Ishikawa (cell line): ENCODE measurements around the gene CREB3L2.

ENCODE experiments used
- CEBPB ChIP-seq: IDR thresholded peaks from 2 replicates; pipeline ENCODE4 v1.6.1; 2012
- CREB1 ChIP-seq: IDR thresholded peaks from 2 replicates; pipeline ENCODE4 v1.6.1; 2012; ENCODE audit warnings: low read depth
- EGR1 ChIP-seq: IDR thresholded peaks from 2 replicates; pipeline ENCODE4 v1.6.1; 2012
- EP300 ChIP-seq: IDR thresholded peaks from 2 replicates; pipeline ENCODE4 v1.6.1; 2012; ENCODE audit warnings: borderline replicate concordance
- FOXM1 ChIP-seq: IDR thresholded peaks from 2 replicates; pipeline ENCODE4 v1.6.1; 2012; ENCODE audit warnings: low read depth, borderline replicate concordance
- MAX ChIP-seq: IDR thresholded peaks from 2 replicates; pipeline ENCODE4 v1.6.1; 2012
- NFIC ChIP-seq: IDR thresholded peaks from 2 replicates; pipeline ENCODE4 v1.6.1; 2012
- RAD21 ChIP-seq: IDR thresholded peaks from 2 replicates; pipeline ENCODE4 v1.6.1; 2012; ENCODE audit warnings: low read depth
- TAF1 ChIP-seq: IDR thresholded peaks from 2 replicates; pipeline ENCODE4 v1.6.1; 2012; ENCODE audit warnings: low read depth, mild to moderate bottlenecking
- TCF12 ChIP-seq: IDR thresholded peaks from 2 replicates; pipeline ENCODE4 v1.6.1; 2012; ENCODE audit warnings: low read depth
- TEAD4 ChIP-seq: IDR thresholded peaks from 2 replicates; pipeline ENCODE4 v1.6.1; 2012
- YY1 ChIP-seq: IDR thresholded peaks from 2 replicates; pipeline ENCODE4 v1.6.1; 2012; ENCODE audit warnings: low read depth
- ZBTB7A ChIP-seq: IDR thresholded peaks from 2 replicates; pipeline ENCODE4 v1.6.1; 2012; ENCODE audit warnings: low read depth
- TF ChIP-seq, protein P1 (sequence below): IDR thresholded peaks from 2 replicates; pipeline ENCODE4 v1.6.1; 2012; ENCODE audit warnings: low read depth, mild to moderate bottlenecking
- TF ChIP-seq, protein P2 (sequence below): IDR thresholded peaks from 2 replicates; pipeline ENCODE4 v1.6.1; 2012

Gene CREB3L2

DNA sequence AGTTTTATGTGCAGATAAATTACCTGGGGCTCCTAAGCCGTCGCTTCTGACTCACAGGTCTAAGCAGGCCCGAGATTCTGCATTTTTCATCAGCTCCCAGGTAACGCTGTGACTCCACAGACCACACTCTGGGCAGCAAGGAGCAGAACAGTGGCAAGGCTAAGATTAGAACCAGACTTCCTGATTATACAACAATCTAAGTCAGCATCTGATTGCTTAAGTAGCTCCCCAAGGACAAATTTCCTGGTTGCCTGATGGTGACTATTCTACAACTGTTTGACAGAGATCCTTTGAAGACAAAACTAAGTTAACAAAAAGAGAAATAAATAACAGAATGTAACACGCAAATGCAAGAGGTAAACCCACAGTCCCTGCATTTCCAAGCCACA, 69.0 kb downstream of the CREB3L2 start:
- TF ChIP-seq, protein P1, sequence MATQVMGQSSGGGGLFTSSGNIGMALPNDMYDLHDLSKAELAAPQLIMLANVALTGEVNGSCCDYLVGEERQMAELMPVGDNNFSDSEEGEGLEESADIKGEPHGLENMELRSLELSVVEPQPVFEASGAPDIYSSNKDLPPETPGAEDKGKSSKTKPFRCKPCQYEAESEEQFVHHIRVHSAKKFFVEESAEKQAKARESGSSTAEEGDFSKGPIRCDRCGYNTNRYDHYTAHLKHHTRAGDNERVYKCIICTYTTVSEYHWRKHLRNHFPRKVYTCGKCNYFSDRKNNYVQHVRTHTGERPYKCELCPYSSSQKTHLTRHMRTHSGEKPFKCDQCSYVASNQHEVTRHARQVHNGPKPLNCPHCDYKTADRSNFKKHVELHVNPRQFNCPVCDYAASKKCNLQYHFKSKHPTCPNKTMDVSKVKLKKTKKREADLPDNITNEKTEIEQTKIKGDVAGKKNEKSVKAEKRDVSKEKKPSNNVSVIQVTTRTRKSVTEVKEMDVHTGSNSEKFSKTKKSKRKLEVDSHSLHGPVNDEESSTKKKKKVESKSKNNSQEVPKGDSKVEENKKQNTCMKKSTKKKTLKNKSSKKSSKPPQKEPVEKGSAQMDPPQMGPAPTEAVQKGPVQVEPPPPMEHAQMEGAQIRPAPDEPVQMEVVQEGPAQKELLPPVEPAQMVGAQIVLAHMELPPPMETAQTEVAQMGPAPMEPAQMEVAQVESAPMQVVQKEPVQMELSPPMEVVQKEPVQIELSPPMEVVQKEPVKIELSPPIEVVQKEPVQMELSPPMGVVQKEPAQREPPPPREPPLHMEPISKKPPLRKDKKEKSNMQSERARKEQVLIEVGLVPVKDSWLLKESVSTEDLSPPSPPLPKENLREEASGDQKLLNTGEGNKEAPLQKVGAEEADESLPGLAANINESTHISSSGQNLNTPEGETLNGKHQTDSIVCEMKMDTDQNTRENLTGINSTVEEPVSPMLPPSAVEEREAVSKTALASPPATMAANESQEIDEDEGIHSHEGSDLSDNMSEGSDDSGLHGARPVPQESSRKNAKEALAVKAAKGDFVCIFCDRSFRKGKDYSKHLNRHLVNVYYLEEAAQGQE, result no peak

DNA sequence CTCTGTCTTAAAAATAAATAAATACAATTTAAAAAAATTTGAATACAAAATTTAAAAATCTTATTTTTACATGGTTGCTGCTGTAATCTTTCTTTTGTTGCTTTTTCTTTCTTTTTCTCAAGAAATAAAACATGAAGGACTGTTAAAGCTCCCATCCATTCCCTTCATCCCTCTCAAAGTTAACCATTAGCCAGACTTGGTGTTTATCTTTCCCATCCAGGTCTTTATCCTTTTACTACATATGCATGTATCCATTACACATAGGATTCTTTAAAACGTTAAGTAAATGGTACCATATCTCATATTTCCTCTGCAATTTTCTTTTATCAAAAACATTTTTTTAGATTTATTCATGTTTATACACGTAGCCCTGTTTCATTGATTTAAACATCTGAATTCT, 70.1 kb downstream of the CREB3L2 start:
- TF ChIP-seq, protein P2, sequence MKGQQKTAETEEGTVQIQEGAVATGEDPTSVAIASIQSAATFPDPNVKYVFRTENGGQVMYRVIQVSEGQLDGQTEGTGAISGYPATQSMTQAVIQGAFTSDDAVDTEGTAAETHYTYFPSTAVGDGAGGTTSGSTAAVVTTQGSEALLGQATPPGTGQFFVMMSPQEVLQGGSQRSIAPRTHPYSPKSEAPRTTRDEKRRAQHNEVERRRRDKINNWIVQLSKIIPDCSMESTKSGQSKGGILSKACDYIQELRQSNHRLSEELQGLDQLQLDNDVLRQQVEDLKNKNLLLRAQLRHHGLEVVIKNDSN, result no peak
- no peak for TF ChIP-seq EP300
- no peak for TF ChIP-seq TCF12
- TF ChIP-seq YY1, result no peak
- TF ChIP-seq MAX, result no peak
- no peak for TF ChIP-seq NFIC
- no peak for TF ChIP-seq ZBTB7A
- TF ChIP-seq, protein P1, result no peak
- TF ChIP-seq EGR1, result no peak
- no peak for TF ChIP-seq FOXM1

DNA sequence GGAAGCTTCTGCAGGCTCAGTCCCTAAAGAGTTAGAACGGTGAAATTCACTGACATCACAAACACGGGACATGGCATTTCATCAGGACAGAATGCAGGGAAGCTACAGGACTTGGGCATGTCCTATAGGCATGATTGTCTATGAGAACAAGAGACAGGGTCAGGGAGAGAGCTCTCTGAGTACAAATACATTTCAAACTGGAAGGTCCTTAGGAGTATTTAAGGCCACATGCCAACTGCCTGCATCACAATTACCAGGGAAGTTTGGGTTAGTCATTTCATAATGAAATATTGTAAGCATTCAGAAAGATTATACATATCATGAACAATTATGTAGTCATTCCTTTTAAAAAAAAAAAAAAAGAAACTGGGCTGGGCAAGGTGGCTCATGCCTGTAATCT, 71.3 kb downstream of the CREB3L2 start:
- TF ChIP-seq, protein P1, result no peak

DNA sequence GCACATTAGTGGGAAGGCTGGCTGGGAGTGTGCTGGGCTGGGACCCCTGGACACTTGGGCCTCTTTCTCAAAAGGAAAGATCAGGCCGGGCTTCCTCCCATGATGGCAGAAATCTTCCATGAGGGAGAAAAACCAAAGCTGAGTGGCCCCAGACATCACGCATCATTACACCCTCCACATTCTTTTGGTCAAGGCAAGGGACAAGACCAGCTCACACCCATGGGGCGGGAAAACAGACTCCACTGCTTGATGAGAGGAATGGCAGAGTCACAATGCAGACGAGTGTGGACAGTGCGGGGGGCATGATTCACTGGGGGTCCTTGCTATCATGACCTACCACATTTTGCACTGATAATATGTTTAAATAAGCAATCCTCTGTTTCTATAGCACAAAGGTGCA, 73.3 kb downstream of the CREB3L2 start:
- no peak for TF ChIP-seq EGR1

DNA sequence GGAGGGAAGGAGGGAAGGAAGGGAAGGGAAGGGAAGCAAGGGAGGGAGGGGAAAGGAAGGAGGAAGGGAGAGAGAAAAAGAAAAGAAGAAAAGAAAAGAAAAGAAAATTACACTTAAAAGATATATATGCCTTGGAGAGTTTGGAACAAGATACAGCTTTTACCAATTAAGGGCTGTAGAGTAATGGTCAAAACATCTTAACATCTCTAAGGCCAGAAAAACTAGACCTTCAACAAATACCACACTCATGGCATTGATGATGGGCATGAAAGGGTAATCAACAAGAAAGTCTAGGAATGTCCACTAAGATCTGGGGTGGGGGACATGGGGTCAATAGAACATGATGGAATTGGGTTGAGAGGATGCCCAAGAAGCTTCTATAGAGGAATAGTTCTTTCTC, 74.5 kb downstream of the CREB3L2 start:
- TF ChIP-seq, protein P1, result no peak
- TF ChIP-seq TCF12 (no peak), FOXM1 (no peak), YY1 (no peak), CREB1 (no peak), NFIC (no peak), TEAD4 (no peak), RAD21 (no peak), EP300 (no peak), CEBPB (no peak), MAX (no peak), TAF1 (no peak), ZBTB7A (no peak), EGR1 (no peak)
- TF ChIP-seq, protein P2, result no peak
